Measurements from ENCODE around the gene STK17A.

DNA sequence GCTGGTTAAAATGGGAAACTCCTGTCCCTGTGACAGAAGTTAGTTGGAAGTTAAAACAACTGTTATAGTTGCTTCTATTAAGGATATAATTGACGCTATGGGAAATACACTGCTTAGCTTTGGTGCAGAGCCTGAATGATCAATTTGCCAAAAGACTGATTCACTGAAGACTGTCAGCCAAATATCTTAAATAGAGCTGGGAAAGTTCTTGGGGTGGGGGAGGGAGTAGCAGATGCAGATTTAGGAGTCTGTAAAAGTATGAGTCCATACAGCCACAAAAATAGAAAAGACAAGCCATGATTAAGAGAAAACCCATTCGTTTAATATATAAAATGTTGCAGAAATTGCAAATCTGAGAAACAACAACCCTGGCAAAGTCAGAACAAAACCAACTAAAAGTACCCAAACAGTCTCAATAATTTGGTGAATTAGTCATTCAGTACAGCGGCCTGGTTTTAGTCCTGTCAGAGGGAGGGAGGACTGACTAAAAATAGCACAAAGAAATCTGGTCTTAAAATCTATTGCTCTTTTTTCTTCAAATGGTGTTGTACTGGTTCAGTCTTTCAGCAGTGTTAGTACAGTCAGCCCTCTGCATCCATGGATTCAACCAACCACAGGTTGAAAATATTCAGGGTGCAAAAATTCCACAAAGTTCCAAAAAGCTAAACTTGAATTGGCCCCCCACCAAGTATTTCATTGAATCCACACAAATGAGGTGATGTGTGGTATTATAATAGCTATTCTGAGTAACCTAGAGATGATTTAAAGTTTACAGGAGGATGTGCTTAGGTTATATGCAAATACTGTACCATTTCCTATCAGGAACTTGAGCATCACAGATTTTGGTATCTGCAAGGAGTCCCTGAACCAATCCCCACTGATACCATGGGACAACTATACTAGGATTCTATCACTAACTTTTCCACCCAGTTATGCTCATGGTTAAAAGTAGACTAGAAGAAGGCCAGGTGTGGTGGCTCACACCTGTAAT, 30.0 kb downstream of the STK17A start:
- TF ChIP-seq, protein P1, sequence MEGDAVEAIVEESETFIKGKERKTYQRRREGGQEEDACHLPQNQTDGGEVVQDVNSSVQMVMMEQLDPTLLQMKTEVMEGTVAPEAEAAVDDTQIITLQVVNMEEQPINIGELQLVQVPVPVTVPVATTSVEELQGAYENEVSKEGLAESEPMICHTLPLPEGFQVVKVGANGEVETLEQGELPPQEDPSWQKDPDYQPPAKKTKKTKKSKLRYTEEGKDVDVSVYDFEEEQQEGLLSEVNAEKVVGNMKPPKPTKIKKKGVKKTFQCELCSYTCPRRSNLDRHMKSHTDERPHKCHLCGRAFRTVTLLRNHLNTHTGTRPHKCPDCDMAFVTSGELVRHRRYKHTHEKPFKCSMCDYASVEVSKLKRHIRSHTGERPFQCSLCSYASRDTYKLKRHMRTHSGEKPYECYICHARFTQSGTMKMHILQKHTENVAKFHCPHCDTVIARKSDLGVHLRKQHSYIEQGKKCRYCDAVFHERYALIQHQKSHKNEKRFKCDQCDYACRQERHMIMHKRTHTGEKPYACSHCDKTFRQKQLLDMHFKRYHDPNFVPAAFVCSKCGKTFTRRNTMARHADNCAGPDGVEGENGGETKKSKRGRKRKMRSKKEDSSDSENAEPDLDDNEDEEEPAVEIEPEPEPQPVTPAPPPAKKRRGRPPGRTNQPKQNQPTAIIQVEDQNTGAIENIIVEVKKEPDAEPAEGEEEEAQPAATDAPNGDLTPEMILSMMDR (IDR thresholded peaks at IDR 0.05; ENCODE audit: poor library complexity, severe bottlenecking): no peak
- no peak for TF ChIP-seq EZH2 (IDR thresholded peaks at IDR 0.05; ENCODE audit: borderline replicate concordance, insufficient read depth, low read length, poor library complexity, severe bottlenecking)
- TF ChIP-seq, protein P2, sequence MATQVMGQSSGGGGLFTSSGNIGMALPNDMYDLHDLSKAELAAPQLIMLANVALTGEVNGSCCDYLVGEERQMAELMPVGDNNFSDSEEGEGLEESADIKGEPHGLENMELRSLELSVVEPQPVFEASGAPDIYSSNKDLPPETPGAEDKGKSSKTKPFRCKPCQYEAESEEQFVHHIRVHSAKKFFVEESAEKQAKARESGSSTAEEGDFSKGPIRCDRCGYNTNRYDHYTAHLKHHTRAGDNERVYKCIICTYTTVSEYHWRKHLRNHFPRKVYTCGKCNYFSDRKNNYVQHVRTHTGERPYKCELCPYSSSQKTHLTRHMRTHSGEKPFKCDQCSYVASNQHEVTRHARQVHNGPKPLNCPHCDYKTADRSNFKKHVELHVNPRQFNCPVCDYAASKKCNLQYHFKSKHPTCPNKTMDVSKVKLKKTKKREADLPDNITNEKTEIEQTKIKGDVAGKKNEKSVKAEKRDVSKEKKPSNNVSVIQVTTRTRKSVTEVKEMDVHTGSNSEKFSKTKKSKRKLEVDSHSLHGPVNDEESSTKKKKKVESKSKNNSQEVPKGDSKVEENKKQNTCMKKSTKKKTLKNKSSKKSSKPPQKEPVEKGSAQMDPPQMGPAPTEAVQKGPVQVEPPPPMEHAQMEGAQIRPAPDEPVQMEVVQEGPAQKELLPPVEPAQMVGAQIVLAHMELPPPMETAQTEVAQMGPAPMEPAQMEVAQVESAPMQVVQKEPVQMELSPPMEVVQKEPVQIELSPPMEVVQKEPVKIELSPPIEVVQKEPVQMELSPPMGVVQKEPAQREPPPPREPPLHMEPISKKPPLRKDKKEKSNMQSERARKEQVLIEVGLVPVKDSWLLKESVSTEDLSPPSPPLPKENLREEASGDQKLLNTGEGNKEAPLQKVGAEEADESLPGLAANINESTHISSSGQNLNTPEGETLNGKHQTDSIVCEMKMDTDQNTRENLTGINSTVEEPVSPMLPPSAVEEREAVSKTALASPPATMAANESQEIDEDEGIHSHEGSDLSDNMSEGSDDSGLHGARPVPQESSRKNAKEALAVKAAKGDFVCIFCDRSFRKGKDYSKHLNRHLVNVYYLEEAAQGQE (IDR thresholded peaks at IDR 0.05; ENCODE audit: borderline replicate concordance): no peak
- no peak for TF ChIP-seq POLR2AphosphoS5 (IDR thresholded peaks at IDR 0.05)
